Fibroblast of skin of left quadriceps (primary cell): Measurements from ENCODE around the gene AUTS2.

Experiments
- DNase-seq, 2 experiments: peaks; one replicate each; pipeline ENCODE4 v3.0.0-alpha.2; 2013; ENCODE audit warnings: low read depth in 2 of 2

Gene AUTS2

DNA sequence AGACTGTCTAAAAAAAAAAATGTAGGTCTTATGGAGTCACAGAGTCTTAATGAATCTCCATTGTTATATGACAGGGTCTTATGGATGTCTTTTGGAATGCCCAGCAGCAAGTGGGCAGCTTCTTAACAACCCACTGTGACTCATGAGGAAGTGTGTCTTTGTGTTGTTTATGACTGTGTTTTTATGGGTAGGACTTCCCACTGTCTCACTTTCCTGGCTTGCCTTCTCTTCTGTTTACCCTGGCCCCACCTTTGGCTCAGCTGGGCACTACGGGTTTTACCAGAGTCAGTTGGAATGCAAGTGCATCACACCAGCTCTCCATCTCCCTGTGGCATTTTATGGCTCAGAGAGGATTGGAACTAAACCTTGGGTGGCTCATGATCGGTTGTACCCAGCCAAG is 580.5 kb downstream of the AUTS2 start:
- DNase-seq = no peak

DNA sequence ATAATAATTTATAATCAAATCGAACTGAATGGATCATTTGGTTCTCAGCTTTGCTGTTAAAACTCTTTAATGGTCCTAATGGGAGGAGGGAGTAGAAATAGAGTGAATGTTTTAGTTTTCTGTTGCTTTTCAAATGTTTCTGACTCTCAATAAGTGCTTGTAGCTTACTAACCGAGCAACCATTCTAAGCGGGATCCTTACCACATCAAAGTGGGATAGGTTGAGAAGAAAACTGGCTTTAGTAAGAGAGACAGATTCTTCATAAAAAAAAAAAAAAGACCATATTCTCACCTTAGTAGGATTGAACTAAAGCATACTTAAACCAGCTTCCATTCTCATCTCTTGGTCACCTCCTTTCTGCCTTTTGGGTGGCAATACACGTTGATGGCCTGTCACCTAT is 584.2 kb downstream of the AUTS2 start:
- no peak for DNase-seq

- DNase-seq = no peak
These were observed 585.0 kb downstream of the AUTS2 start for GRCh38 chr7:70183278-70183677.

- peak; percentile 27 to 44 for DNase-seq
These were observed 590.8 kb downstream of the AUTS2 start for GRCh38 chr7:70188901-70189650.

GRCh38 chr7:70189776-70190175 is 591.5 kb downstream of the AUTS2 start:
- DNase-seq = no peak

- DNase-seq = no peak
These were observed 592.0 kb downstream of the AUTS2 start for GRCh38 chr7:70190281-70190680.

GRCh38 chr7:70193514-70193913 is 595.2 kb downstream of the AUTS2 start:
- DNase-seq = no peak

DNA sequence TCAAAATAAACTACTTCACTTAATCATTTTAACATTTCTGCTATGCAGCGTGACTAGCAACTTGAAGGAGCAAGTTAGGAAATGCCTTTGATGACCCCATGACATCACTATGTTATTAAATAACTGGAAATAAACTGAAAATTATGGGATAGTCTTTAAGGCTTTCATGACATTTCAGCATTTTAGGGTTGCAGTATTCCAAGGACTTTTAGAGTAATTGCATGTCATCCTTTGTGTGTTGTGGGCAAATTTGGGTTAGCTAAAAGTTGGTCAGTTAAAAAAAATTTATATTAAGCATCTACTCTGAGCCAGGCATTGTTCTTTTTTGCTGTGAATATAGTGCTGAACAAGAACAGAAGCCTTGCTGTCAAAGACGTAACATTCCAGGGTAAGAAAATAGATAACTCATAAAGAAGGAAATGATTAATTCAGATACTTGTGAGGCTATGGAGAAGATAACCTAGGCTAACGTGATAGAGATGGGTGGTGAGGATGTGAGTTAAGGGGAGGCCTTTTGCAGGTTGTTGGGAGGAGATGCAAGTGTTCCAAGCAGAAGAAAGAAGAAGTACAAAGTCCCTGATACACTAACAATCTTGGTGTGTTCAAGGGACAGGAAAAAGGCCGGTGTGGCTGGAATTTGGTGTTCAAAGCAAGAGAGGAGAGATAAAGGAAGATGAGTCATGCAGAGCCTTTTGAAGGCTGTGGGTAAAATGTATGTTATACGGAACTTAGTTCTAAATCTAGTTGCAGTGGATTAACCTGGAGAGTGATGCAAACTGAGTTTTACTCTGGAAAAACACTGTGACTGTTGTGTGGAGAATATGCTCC is 610.2 kb downstream of the AUTS2 start:
- DNase-seq = no peak

GRCh38 chr7:70210200-70210935 is 612.1 kb downstream of the AUTS2 start:
- no peak for DNase-seq

GRCh38 chr7:70210936-70211310 is 612.6 kb downstream of the AUTS2 start:
- no peak for DNase-seq

GRCh38 chr7:70212281-70212680 is 614.0 kb downstream of the AUTS2 start:
- no peak for DNase-seq

GRCh38 chr7:70214071-70214470 is 615.8 kb downstream of the AUTS2 start:
- DNase-seq = no peak

DNA sequence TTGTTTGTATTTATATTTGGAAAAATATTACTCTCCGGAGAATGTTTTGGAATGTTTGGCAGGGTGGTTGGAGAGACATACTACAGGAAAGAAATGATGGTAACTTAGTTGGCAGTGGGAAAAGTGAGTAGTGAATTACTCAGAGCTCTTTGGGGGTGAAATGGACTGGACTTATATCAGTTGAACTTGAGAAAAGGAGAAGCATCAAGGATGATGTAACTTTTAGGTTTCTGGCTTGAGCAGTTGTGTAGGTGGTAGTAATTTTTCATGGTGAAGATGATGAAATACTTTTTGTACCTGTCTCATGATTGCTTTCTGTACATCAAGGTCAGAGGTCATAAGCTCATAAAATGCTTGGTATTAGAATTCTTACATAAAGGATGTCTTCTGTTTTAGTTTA is 617.2 kb downstream of the AUTS2 start:
- DNase-seq = peak; percentile 28 to 31

- DNase-seq = no peak
These were observed 619.3 kb downstream of the AUTS2 start for GRCh38 chr7:70217571-70217970.

- no peak for DNase-seq
These were observed 619.7 kb downstream of the AUTS2 start for GRCh38 chr7:70218006-70218405.

GRCh38 chr7:70219061-70219460 is 620.8 kb downstream of the AUTS2 start:
- DNase-seq = no peak

DNA sequence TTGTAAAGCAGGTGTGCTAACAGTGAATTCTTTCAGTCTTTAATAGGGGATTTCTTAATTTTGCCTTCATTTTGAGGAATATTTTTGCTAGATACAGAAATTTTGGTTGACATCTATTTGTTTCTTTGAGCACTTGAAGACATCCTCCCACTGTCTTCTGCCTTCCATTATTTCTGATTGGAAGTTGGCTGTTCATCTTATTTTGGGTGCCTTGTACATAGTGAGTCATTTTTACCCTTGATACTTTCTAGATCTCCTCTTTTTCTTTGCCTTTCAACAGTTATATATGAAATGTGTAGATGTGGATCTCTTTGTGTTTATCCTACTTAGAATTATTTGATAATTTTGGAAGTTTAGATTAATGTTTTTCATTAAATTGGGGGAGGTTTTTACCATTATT is 631.0 kb downstream of the AUTS2 start:
- DNase-seq = no peak

DNA sequence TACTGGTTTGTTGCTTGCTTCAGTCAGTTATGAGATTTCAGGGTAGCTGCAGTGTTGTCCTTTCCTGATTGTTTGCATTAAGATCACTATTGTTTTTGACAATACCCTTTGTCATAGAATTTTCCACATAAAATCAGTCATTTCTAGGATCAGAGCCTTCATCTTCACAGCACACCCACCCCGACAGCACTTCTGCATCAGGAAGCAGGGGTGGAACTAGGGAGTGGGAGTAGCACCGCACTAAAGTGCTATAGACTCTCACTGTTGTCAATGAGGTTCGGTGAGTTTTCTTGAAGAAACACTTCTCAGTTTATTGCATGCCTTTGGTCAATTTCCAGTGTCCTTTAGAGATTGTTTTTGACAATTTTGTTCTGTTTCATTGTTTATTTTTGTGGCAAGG is 632.5 kb downstream of the AUTS2 start:
- DNase-seq = no peak

DNA sequence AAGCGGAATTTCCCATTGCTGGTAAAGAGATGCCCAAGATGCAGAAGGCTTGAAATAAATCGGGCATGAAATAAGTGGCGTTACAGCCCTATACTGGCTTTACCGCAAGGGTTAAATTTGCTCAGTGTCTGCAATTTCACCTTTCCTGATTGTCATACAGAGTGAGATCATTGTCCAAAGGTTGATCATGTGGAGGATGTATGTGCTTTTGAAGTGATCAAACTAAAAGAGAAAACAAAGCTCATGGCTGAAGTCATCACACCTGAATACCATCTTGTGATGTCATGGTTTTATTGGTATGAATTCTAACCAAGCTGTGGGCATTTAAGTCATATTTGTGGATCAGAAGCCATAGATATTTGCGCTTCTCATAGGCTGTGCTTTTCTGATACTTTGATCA is 635.5 kb downstream of the AUTS2 start:
- DNase-seq = no peak

DNA sequence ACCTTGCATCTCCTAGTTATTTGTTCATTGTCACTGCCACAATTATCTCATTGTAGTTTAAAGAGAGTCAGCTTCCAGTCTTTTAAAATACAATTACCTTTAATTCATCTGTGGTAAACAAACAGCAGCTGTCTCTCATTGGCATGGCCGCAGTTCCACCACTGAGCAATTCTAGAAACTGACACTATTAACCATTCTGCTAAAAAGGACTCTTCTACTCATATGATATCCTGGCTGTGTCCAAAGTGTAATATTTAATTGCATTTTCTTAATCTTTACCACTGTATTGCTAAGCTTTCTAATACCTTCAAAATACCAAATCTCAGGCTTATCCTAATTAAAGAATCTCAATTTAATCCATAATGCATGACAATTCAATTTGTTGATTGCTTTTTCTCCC is 639.0 kb downstream of the AUTS2 start:
- no peak for DNase-seq

GRCh38 chr7:70237831-70238575 is 639.7 kb downstream of the AUTS2 start:
- no peak for DNase-seq

DNA sequence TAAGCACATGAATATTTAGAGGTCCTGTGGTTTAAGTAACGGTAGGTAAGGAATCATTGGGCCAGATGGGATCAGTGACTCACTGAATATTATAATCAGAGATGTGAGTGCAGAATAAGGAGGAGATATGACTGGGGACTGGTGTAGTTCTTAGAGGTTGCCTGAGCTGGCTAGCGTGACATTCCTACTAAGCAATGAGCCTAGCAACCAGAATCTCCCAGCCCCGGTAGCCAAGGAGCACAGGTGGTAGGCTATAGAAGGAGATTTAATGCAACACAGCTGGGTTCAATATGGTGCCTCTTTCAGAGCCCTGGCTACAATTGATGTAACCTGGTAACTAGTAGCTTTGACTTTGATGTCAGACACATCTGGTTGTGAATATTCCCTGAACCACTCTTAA is 641.6 kb downstream of the AUTS2 start:
- no peak for DNase-seq
